ENCODE measurements around the gene B3GNT9. TPM values are rescaled to one million over a fixed set of nuclear protein-coding genes. Genes with fewer than 3 reads are reported as not detected.

Gene B3GNT9
- total RNA-seq (2014; rRNA removed; shearing (Covaris generic)) = 43.9 and 82.1 TPM in 2 replicates

- peak; percentile 81 for DNase-seq (ENCODE audit: low read depth)
These were observed at the start of gene B3GNT9 for GRCh38 chr16:67150833-67151396. Gene B3GNT9 (minus strand): TSS chr16:67150998. CDS start chr16:67150485, 513 bp downstream.

DNA sequence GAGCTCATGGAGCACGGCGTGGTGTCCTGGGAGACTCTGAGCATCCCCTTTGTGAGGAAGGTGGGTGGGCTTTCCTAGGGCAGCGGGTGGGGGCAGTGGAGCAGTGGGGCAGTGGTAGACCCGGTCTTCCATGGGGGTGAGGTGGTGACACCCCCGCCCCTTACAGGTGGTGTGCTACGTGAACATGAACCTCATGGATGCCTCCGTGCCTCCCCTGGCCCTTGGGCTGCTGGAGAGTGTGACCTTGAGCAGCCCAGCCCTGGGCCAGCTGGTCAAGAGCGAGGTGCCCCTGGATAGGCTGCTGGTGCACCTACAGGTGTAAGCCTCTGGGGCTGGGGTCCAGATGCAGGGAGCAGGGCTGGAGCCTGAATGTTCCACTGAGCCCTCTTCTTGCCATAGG lies 49.7 kb upstream of the B3GNT9 start:
- DNase-seq (ENCODE audit: low read depth) = no peak

GRCh38 chr16:67199808-67200198 lies 49.0 kb upstream of the B3GNT9 start:
- no peak for DNase-seq (ENCODE audit: low read depth)

GRCh38 chr16:67199011-67199807 lies 48.4 kb upstream of the B3GNT9 start, which contains the start of gene ELMO3:
Gene ELMO3 (plus strand): TSS chr16:67199131. CDS start chr16:67199327, 196 bp downstream.
- DNase-seq (ENCODE audit: low read depth) = no peak

GRCh38 chr16:67198238-67198734 lies 47.5 kb upstream of the B3GNT9 start:
- peak; percentile 26 for DNase-seq (ENCODE audit: low read depth)

GRCh38 chr16:67197704-67198103 lies 46.9 kb upstream of the B3GNT9 start:
- no peak for DNase-seq (ENCODE audit: low read depth)

DNA sequence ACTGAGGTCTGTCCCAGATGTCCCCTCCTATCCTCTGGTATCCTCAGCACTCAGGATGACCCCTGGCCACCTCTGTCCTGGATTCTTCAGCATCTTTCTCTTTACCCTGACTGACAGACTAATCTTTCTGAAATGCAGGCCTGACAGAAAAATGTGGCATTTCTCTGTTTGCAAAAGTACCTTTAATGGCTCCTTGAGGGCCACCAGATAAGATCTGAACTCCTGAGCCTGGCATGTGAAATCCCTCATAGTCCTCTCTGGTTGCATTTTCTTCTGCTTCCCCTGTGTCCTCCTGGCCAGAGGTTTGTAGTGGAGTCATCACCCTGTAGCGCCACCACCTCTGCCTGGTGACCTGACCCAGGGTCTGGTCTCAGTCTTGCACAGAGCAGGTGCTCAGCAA lies 46.1 kb upstream of the B3GNT9 start:
- DNase-seq (ENCODE audit: low read depth) = no peak

DNA sequence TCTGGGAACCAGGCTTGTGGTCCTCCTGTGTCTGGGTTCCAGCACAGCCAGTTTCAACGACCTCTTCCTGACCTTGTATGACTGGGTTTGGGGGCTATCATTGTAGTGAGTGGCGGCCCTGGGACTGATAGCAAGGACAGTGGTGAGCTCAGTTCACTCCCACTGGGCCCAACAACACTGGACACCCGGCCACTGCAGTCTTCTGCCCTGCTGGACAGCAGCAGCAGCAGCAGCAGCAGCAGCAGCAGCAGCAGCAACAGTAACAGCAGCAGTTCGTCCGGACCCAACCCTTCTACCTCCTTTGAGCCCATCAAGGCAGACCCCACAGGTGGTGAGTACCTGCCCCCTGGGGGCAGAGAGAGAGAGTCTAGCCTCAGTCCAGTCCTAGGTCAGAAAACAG lies 44.9 kb upstream of the B3GNT9 start:
- no peak for DNase-seq (ENCODE audit: low read depth)

DNA sequence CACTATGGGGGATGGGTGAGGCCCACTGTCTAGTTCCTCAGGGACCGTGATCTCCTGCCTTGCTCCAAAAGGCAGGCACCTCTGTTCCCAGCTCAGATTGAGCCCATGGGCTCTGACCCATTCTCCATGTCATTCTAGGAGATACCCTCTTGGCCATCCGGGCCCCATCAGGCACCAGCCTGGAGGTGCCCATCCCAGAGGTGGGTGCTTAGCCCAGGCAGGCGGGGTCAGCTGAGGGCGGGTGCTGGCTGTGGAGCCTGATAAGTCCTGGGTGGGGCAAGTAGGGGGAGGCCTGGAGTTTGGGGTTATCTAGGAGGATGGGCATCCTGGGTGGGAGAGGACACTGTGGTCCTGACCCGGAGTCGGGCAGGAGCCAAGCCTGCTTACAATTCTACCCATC lies 43.5 kb upstream of the B3GNT9 start:
- DNase-seq (ENCODE audit: low read depth) = no peak

- no peak for DNase-seq (ENCODE audit: low read depth)
These were observed 42.7 kb upstream of the B3GNT9 start for GRCh38 chr16:67193536-67193935.

DNA sequence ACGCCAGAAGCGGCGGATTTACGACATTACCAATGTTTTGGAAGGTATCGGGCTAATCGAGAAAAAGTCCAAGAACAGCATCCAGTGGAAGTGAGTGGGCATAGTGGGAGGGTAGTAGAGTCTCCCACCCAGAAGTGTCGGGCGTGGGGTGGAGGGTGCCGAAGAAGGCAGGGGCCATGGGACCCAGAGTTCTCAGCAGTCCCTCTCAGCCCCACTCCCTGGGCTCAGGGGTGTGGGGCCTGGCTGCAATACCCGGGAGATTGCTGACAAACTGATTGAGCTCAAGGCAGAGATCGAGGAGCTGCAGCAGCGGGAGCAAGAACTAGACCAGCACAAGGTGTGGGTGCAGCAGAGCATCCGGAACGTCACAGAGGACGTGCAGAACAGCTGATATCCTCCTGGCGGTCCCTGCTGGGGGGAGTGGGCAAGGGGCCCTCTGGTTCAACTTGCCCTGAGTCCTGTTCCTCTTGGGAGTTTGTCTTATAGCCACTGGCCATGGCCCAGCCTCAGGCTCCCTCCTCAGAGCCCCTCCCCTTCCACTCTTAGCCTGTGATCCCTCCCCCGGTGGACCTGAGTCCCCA lies 42.1 kb upstream of the B3GNT9 start:
- no peak for DNase-seq (ENCODE audit: low read depth)

DNA sequence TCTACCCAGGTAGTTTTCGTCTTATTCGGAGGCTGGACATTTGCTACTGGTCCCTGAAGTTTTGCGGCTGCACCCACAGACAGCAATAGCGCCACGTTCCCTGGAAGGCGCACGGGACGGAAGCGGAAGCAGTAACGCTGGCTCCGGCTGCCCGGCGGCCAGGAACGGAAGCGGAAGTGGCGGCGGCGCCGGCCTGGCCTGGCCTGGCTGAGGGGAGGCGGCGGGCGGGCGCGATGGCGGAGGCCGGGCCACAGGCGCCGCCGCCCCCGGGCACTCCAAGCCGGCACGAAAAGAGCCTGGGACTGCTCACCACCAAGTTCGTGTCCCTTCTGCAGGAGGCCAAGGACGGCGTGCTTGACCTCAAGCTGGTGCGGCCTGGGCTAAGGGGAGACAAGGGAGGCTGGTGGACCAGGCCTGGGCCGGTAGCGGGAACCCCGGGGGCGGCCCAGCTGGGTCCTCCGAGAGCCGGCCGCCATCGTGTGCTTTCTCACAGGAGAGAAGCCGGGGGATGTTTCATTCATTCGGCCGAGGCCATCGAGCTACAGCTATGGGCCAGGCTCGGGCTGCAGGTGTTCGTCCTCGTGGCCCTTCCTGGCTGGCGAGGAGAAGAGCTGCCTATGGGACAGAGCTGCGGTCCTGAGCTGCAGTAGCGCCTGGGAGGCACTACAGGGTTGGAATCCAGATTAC lies 41.3 kb upstream of the B3GNT9 start, which contains the start of gene E2F4:
Gene E2F4, plus strand, starts transcription at position 161 of the 687 bp plus-strand sequence. Its CDS starts 73 bp downstream, at position 234.
- DNase-seq (ENCODE audit: low read depth) = peak; percentile 87

DNA sequence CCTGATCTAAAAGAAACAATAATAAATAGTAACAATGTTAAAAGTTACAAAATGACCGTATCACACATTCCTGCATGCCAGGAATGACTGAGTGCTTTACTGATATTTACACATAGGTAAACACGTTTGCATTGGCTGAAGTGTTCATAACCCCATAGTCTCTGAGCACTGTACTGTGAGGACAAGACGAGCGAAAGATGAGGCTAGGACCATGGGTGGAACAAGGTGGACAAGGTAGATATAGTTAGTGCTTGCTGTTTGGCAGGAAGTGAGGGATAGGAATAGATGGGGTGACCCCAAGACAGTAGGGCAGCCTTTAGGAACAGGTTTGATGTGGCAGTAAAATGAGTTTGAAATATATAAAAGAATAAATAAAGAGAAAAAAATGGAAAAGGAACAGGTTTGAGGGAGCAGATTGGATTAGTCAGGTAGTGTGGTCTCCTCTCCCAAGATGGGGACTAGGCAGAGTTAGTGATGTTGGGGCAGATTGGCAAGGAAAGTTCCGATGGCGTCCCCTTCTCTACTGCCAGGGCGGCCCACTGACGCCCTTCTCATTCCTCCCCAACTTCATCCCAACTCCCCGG lies 40.7 kb upstream of the B3GNT9 start:
- DNase-seq (ENCODE audit: low read depth) = no peak

GRCh38 chr16:67190448-67191399 lies 39.9 kb upstream of the B3GNT9 start:
- peak; percentile 58 for DNase-seq (ENCODE audit: low read depth)

DNA sequence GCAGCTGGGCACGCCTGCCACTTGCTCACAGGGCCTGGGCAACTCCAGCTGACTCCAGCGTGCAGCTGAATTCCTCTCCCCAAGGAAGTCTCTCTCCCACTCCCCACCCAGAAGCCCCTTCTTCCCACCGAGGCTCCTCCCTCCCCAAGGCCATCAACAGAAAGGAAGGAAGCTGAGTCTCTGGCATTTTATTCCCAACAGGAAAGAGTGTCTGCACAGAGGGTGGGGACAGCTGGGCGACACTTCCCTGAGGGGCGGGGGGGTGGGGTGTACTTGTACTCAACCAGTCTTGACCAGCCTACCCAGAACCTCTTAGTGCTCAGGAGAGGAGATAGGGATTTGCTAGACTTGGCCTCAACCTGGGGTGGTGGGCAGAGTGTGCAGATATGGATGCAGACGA lies 39.2 kb upstream of the B3GNT9 start, which contains the start of gene EXOC3L1:
Gene EXOC3L1, minus strand, starts transcription at position 96 of the 400 bp plus-strand sequence. CDS start 460 bp downstream, outside the sequence.
- no peak for DNase-seq (ENCODE audit: low read depth)

GRCh38 chr16:67188798-67189197 lies 38.0 kb upstream of the B3GNT9 start:
- no peak for DNase-seq (ENCODE audit: low read depth)

DNA sequence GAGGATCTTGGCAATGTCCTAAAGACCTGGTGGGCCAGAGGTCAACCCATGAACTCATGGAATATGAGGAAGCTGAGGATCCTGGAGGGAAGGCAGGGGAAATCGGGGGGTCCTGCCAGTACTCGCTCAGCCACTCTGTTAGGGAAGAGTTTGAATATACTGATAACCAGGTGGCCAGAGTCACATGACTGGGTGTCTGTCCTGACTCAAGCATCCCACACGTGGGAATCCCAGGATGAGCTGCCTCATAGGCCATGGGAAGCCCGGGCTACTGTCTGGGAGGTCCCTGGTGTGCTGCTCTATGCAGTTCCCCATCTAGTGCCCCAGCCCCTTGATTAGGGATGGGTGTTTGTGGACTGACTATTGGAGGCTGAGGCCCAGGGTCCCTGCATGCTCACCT lies 37.5 kb upstream of the B3GNT9 start:
- no peak for DNase-seq (ENCODE audit: low read depth)

DNA sequence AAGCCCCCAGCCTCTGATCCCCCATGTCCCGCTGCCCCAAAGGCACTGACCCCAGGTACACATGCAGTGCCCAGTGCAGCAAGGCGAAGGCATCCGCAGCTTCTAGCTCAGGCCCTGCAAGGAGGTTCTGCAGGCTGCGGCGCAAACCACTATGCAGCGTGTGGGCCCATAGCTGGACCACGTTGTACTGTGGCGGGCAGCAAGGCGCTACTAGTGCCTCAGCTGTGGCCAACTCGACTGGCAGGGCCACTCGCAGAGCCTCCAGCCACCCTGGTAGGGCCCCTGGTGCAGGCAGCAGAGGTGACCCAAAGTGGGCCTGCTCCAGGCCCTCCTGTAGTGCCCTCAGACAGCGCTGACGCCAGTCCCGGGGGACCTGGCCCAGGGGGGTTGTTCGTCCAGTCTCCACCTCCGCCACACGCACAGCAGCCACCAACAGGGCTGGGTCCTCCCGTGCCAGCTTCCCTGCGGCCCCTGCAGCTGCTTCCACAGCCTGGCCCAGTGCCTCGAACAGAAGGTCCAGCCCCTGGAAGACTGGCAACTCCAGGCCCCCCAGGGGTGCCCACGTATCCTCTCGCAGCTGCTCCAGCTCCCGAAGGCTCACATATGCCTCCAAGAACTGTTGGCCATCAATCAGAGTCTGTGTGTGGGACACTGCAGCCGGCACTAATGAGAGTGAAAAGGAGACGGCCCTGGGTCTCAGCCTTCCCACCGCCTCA lies 36.5 kb upstream of the B3GNT9 start:
- no peak for DNase-seq (ENCODE audit: low read depth)

GRCh38 chr16:67186550-67186950 lies 35.8 kb upstream of the B3GNT9 start:
- peak; percentile 91 for DNase-seq (ENCODE audit: low read depth)
